ENCODE results near the gene TLE1.

Gene TLE1

DNA sequence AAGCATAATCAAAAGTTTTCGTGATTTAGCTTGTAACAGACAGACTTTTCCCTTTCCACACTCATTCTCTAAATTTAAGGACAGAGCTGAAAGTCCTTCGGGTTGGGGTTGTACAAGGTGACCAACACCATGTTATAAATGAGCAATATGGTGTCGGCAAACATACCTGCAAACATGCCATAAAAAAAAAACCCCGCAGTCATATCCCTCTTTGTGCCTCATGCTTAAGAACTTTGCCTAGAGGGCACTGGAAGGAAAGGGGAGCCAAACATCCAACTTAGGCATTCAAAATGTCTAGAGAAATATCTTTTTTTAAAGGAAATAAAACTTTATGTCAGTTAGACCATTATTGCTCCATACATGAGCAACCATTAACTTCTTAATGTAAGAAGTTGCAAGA, 73.2 kb downstream of the TLE1 start:
- no peak overlapping the region for H3K4me3 ChIP-seq (ENCODE audit: low read length)
- no peaks in the 10 kb centered on the region for H4K20me1 ChIP-seq (ENCODE audit: insufficient read depth, low read length)
- H3K27me3 ChIP-seq (ENCODE audit: low read depth, low read length) = peaks cover 4% of the 10 kb centered on the region; the same call in 1 of the 2 replicates
- H3K79me2 ChIP-seq (ENCODE audit: low read length) = no peaks in the 10 kb centered on the region
- H3K4me1 ChIP-seq (ENCODE audit: low read length) = peaks cover 12% of the 10 kb centered on the region
- no peaks in the 10 kb centered on the region for H3K9me3 ChIP-seq (ENCODE audit: insufficient read depth, low read length)
- H3K9ac ChIP-seq (ENCODE audit: low read length) = no peak overlapping the region
- H2AFZ ChIP-seq (ENCODE audit: low read depth, low read length) = no peak overlapping the region
- H3K36me3 ChIP-seq (replicated peaks; ENCODE audit: low read depth, low read length) = no peaks in the 10 kb centered on the region
- no peak overlapping the region for H3K27ac ChIP-seq (ENCODE audit: low read length)
- TF ChIP-seq, protein P1, sequence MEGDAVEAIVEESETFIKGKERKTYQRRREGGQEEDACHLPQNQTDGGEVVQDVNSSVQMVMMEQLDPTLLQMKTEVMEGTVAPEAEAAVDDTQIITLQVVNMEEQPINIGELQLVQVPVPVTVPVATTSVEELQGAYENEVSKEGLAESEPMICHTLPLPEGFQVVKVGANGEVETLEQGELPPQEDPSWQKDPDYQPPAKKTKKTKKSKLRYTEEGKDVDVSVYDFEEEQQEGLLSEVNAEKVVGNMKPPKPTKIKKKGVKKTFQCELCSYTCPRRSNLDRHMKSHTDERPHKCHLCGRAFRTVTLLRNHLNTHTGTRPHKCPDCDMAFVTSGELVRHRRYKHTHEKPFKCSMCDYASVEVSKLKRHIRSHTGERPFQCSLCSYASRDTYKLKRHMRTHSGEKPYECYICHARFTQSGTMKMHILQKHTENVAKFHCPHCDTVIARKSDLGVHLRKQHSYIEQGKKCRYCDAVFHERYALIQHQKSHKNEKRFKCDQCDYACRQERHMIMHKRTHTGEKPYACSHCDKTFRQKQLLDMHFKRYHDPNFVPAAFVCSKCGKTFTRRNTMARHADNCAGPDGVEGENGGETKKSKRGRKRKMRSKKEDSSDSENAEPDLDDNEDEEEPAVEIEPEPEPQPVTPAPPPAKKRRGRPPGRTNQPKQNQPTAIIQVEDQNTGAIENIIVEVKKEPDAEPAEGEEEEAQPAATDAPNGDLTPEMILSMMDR (IDR thresholded peaks at IDR 0.05; ENCODE audit: low read depth, low read length) = no peak
- no peak for TF ChIP-seq EZH2phosphoT487 (IDR thresholded peaks at IDR 0.05; ENCODE audit: low read depth)
- H3K4me2 ChIP-seq (ENCODE audit: low read length) = no peak overlapping the region

DNA sequence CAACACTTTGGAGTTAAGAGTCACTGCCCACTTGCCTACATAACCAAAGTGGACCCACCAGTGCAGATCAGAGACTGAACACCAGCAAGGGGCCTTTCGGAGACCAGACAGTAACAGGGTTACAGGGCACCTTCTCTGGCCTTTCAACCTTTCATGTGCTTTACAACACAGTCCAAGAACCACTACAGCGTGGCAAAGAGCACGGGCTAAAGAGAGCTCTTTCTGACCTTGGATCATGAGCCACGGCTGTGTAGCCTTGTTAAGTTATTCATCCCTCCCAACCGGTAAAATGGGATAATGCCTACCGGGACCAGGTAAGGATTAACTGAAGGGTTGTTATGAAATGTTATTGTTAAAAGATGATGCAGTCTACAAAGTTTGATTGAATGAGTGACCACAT, 75.0 kb downstream of the TLE1 start:
- Histone ChIP-seq H3K4me1 (ENCODE audit: low read length) (peaks cover 17% of the 10 kb centered on the region), H3K36me3 (replicated peaks; ENCODE audit: low read depth, low read length) (no peaks in the 10 kb centered on the region), H3K27me3 (ENCODE audit: low read depth, low read length) (no peaks in the 10 kb centered on the region), H2AFZ (ENCODE audit: low read depth, low read length) (no peak overlapping the region), H4K20me1 (ENCODE audit: insufficient read depth, low read length) (no peaks in the 10 kb centered on the region), H3K4me3 (ENCODE audit: low read length) (no peak overlapping the region), H3K9ac (ENCODE audit: low read length) (no peak overlapping the region), H3K27ac (ENCODE audit: low read length) (no peak overlapping the region), H3K79me2 (ENCODE audit: low read length) (no peaks in the 10 kb centered on the region), H3K9me3 (ENCODE audit: insufficient read depth, low read length) (no peaks in the 10 kb centered on the region), H3K4me2 (ENCODE audit: low read length) (no peak overlapping the region)
- TF ChIP-seq EZH2phosphoT487 (IDR thresholded peaks at IDR 0.05; ENCODE audit: low read depth) = no peak
- TF ChIP-seq, protein P1 (IDR thresholded peaks at IDR 0.05; ENCODE audit: low read depth, low read length) = no peak

GRCh38 chr9:81613002-81613812, 76.1 kb downstream of the TLE1 start:
- Histone ChIP-seq H3K27me3 (ENCODE audit: low read depth, low read length) (no peaks in the 10 kb centered on the region), H3K36me3 (replicated peaks; ENCODE audit: low read depth, low read length) (no peaks in the 10 kb centered on the region), H3K27ac (ENCODE audit: low read length) (no peak overlapping the region), H3K4me3 (ENCODE audit: low read length) (no peak overlapping the region), H3K4me1 (ENCODE audit: low read length) (peaks cover 20% of the 10 kb centered on the region), H3K9me3 (ENCODE audit: insufficient read depth, low read length) (no peaks in the 10 kb centered on the region), H3K79me2 (ENCODE audit: low read length) (no peaks in the 10 kb centered on the region), H3K4me2 (ENCODE audit: low read length) (no peak overlapping the region), H3K9ac (ENCODE audit: low read length) (no peak overlapping the region), H4K20me1 (ENCODE audit: insufficient read depth, low read length) (no peaks in the 10 kb centered on the region), H2AFZ (ENCODE audit: low read depth, low read length) (no peak overlapping the region)
- TF ChIP-seq, protein P1 (IDR thresholded peaks at IDR 0.05; ENCODE audit: low read depth, low read length) = no peak
- TF ChIP-seq EZH2phosphoT487 (IDR thresholded peaks at IDR 0.05; ENCODE audit: low read depth) = no peak

- no peak overlapping the region for H3K4me3 ChIP-seq (ENCODE audit: low read length)
- no peak overlapping the region for H3K9ac ChIP-seq (ENCODE audit: low read length)
- no peak overlapping the region for H2AFZ ChIP-seq (ENCODE audit: low read depth, low read length)
- no peak overlapping the region for H3K4me2 ChIP-seq (ENCODE audit: low read length)
- no peak for TF ChIP-seq EZH2phosphoT487 (IDR thresholded peaks at IDR 0.05; ENCODE audit: low read depth)
- TF ChIP-seq, protein P1 (IDR thresholded peaks at IDR 0.05; ENCODE audit: low read depth, low read length) = no peak
- no peaks in the 10 kb centered on the region for H4K20me1 ChIP-seq (ENCODE audit: insufficient read depth, low read length)
- peaks cover 20% of the 10 kb centered on the region for H3K4me1 ChIP-seq (ENCODE audit: low read length)
- no peaks in the 10 kb centered on the region for H3K9me3 ChIP-seq (ENCODE audit: insufficient read depth, low read length)
- H3K27me3 ChIP-seq (ENCODE audit: low read depth, low read length) = no peaks in the 10 kb centered on the region
- H3K36me3 ChIP-seq (replicated peaks; ENCODE audit: low read depth, low read length) = no peaks in the 10 kb centered on the region
- no peaks in the 10 kb centered on the region for H3K79me2 ChIP-seq (ENCODE audit: low read length)
- H3K27ac ChIP-seq (ENCODE audit: low read length) = no peak overlapping the region
These were observed 77.7 kb downstream of the TLE1 start for GRCh38 chr9:81611664-81612063.
